Measurements from ENCODE around the gene TDRD15.

The TDRD15 gene

DNA sequence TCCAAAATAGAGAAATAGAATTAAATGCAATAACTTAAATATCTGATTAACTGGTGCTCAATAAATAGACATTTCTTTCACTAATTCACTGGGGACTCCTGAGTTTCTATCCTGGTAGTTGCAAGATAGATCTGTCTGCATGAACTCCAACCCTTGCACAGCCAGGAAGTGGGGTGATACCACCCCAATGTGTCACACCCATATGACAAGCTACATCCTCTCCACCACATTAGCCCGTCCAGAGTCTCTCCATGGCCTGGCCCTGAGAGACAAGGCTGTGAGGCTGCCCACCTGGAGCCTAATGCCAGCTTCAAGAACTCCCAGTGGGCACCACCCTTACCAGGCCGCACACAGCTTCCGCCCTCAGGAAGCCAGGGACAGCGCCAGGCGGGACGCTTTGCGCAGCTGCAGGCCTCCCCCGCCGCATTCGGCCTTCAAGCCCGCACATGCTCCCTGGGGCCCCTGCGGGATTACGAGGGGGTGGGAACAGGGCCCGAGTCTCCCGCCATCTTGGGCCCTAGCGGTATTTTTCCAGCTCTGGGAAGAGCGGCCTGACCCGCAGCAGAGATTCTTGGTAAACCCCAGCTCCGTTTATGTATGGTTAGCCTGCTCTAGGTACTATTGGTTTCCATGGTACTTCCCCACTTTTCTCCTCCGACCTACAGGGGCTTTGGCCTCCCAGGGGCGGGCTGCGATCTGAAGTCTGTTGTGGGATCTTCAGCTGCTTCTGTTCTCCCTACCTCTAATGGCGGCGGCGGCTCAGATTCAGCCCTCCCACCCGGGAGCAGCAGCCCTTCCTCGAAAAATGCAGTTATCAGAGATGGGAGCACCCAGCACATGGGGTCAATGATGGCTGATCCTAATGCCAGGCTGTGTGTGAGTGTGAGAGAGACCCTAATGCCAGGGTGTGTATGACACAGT lies at the start of gene TDRD15:
TDRD15 (plus strand) TSS at position 496 of the 921 bp plus-strand sequence. CDS start 13,500 bp downstream, outside the sequence.
- TF ChIP-seq GATA3 (IDR thresholded peaks at IDR 0.05; ENCODE audit: low read depth, low read length), result no peak
- no peak for TF ChIP-seq GATA2 (IDR thresholded peaks at IDR 0.05; ENCODE audit: low read depth, low read length)

- TF ChIP-seq GATA3 (IDR thresholded peaks at IDR 0.05; ENCODE audit: low read depth, low read length) (no peak), GATA2 (IDR thresholded peaks at IDR 0.05; ENCODE audit: low read depth, low read length) (no peak)
These were observed 45.5 kb upstream of the TDRD15 start for GRCh38 chr2:21078296-21078695.

- TF ChIP-seq GATA2 (IDR thresholded peaks at IDR 0.05; ENCODE audit: low read depth, low read length) (no peak), GATA3 (IDR thresholded peaks at IDR 0.05; ENCODE audit: low read depth, low read length) (no peak)
These were observed 40.3 kb upstream of the TDRD15 start for GRCh38 chr2:21083482-21083881.

- TF ChIP-seq GATA2 (IDR thresholded peaks at IDR 0.05; ENCODE audit: low read depth, low read length) (no peak), GATA3 (IDR thresholded peaks at IDR 0.05; ENCODE audit: low read depth, low read length) (no peak)
These were observed 39.4 kb upstream of the TDRD15 start for GRCh38 chr2:21084401-21084800.

- TF ChIP-seq GATA2 (IDR thresholded peaks at IDR 0.05; ENCODE audit: low read depth, low read length), result no peak
- TF ChIP-seq GATA3 (IDR thresholded peaks at IDR 0.05; ENCODE audit: low read depth, low read length), result no peak
These were observed 31.4 kb upstream of the TDRD15 start for GRCh38 chr2:21092308-21092869.

- no peak for TF ChIP-seq GATA3 (IDR thresholded peaks at IDR 0.05; ENCODE audit: low read depth, low read length)
- no peak for TF ChIP-seq GATA2 (IDR thresholded peaks at IDR 0.05; ENCODE audit: low read depth, low read length)
These were observed 28.6 kb upstream of the TDRD15 start for GRCh38 chr2:21095178-21095577.

- TF ChIP-seq GATA2 (IDR thresholded peaks at IDR 0.05; ENCODE audit: low read depth, low read length) (no peak), GATA3 (IDR thresholded peaks at IDR 0.05; ENCODE audit: low read depth, low read length) (no peak)
These were observed 28.1 kb upstream of the TDRD15 start for GRCh38 chr2:21095714-21096113.

- no peak for TF ChIP-seq GATA2 (IDR thresholded peaks at IDR 0.05; ENCODE audit: low read depth, low read length)
- no peak for TF ChIP-seq GATA3 (IDR thresholded peaks at IDR 0.05; ENCODE audit: low read depth, low read length)
These were observed 27.3 kb upstream of the TDRD15 start for GRCh38 chr2:21096458-21096857.

DNA sequence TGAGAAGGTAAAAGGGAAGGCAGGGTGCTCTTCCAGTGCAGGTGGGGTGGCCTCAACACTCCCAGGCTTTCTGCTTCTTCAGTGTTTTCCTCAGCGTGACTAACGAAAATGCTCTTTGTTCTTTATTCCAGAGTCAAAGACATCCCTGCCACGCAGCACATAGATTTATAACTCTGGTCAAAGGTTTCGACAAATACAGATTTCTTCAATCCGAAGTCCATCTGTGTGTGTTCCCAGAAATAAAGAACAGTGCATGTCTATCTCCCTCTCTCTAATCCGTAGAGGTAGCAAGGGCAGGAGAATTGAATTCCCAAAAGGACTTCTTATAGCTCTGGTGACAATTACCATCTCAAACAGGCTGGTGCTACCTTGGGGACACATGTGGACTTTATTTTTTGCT lies 26.4 kb upstream of the TDRD15 start:
- TF ChIP-seq GATA2 (IDR thresholded peaks at IDR 0.05; ENCODE audit: low read depth, low read length) (no peak), GATA3 (IDR thresholded peaks at IDR 0.05; ENCODE audit: low read depth, low read length) (no peak)

GRCh38 chr2:21098294-21098693 lies 25.5 kb upstream of the TDRD15 start:
- TF ChIP-seq GATA2 (IDR thresholded peaks at IDR 0.05; ENCODE audit: low read depth, low read length), result no peak
- TF ChIP-seq GATA3 (IDR thresholded peaks at IDR 0.05; ENCODE audit: low read depth, low read length), result no peak

GRCh38 chr2:21099281-21099907 lies 24.4 kb upstream of the TDRD15 start:
- TF ChIP-seq GATA2 (IDR thresholded peaks at IDR 0.05; ENCODE audit: low read depth, low read length) (no peak), GATA3 (IDR thresholded peaks at IDR 0.05; ENCODE audit: low read depth, low read length) (no peak)

- TF ChIP-seq GATA3 (IDR thresholded peaks at IDR 0.05; ENCODE audit: low read depth, low read length), result no peak
- TF ChIP-seq GATA2 (IDR thresholded peaks at IDR 0.05; ENCODE audit: low read depth, low read length), result no peak
These were observed 21.4 kb upstream of the TDRD15 start for GRCh38 chr2:21102356-21102755.

- TF ChIP-seq GATA2 (IDR thresholded peaks at IDR 0.05; ENCODE audit: low read depth, low read length) (no peak), GATA3 (IDR thresholded peaks at IDR 0.05; ENCODE audit: low read depth, low read length) (no peak)
These were observed 20.4 kb upstream of the TDRD15 start for GRCh38 chr2:21103274-21103891.

- TF ChIP-seq GATA3 (IDR thresholded peaks at IDR 0.05; ENCODE audit: low read depth, low read length) (no peak), GATA2 (IDR thresholded peaks at IDR 0.05; ENCODE audit: low read depth, low read length) (no peak)
These were observed 19.6 kb upstream of the TDRD15 start for GRCh38 chr2:21104030-21104660.
